ENCODE data around the gene HNRNPDL.
"Not testable (repeated sequence)": the region's sequence is repeated elsewhere in the genome, so short reads cannot be mapped to it uniquely, and the experiment has no call there.

Gene HNRNPDL

DNA sequence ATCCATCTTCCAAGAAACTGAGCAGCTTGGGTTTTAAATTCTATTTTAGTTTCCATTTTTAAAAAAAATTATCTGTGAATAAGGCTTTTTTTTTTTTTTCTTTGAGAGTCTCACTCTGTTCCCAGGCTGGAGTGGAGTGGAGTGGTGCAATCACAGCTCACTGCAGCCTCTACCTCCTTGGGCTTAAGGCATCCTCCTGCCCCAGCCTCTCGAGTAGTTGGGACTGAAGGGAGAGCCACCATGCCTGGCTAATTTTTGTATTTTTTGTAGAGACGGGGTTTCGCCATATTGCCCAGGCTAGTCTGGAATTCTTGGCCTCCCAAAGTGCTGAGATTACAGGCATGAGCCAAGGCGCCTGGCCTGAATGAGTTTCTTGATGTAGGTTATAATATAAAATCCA lies 1.6 kb upstream of the HNRNPDL start:
- DNase-seq = no peak

DNA sequence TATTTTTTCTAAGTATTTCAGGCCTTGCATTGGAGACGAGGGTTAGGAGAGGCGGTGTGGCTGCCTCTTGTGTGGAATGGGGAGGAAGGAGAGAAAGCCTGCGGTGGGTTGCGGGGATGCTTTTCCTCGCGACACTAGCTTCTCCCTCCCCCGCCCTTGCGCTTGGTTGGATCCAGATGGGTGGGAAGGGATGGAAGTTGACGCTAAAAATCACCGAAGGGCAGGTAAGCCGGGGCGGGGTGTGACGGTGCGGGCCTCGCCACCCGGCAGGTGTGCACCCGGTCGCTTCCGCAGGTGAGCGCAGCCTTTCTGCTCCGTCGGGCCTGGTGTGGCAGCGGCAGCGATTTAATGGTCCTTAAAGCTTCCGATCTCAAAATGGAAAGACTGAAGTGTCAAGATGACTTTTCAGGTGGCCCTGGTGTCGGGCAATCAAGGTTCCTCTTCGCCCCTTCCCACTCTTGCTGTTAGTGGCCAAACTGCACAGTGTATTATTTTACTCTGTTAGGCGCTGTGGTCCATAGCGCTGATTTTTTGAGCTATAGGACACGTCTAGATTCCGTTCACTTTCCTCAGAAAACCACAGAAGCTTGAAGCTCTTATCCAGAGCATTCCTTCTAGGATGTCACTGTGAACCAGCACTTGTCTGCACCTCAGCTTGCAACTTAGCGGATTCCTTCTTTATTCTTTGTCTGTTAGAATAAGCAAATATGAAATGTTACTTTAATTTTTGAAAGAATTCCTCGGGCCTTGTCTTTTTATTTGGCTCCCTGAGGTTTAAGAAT lies 893 bp upstream of the HNRNPDL start:
- no peak for DNase-seq

DNA sequence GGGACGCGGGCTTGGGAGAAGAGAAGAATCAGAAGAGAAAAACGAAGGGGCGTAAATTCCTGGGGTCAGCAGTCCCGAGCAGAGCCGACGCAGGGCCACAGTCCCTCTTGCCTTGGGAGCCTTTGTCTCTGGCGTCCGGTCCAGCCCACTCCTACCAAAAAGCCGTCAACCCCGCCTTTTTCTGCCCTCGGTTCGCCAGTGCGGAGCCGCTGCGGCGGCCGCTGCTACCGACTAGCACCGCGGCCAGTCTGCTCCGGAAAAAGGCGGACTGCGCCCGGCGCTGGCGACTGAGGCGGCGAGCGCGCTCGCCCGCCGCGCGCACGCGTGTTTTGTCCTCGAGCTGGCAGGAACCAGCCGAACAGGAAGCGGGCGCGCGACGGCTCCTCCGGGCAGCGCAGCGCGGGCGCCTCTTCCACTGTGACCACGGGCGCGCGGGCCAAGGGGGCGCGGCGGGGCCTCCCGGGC lies 502 bp downstream of the HNRNPDL start:
- no peak for DNase-seq

DNA sequence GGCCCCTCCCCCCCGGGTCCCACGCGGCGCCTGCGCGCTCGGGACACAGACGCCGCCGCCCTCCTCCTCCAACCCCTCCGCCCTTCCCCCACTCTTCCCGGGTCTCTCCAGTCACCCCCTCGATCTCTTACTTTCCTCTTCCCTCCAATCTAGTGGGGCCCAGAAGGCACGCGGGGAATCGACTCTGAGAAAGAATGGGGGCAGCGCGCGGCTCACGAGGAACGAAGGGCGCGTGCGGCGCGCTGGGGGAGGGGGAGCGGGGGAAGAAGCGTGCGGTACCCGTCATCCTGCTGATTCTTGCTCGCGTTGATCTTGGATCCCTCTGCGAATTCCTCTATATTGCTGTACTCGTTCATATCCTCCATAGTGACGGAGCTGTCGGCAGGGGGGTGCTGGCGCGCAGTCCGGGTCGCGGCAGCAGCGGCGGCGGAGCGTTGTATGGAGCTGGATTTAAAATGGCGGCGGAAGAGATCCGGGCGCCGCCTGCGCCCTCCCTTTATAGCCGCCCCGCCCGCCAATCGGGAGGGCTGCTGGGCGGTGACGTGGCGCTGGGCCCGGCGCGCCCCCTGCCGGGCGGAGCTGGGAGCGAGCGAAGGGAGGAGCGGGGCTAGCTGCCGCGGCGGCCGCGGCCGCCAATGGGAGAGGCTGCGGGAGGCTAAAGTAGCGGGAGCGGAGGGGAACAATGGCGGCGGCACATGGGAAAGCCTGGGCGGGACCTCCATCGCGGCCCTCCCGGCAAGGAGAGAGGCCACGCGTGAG lies 1.1 kb downstream of the HNRNPDL start:
- DNase-seq = peak; percentile 97

DNA sequence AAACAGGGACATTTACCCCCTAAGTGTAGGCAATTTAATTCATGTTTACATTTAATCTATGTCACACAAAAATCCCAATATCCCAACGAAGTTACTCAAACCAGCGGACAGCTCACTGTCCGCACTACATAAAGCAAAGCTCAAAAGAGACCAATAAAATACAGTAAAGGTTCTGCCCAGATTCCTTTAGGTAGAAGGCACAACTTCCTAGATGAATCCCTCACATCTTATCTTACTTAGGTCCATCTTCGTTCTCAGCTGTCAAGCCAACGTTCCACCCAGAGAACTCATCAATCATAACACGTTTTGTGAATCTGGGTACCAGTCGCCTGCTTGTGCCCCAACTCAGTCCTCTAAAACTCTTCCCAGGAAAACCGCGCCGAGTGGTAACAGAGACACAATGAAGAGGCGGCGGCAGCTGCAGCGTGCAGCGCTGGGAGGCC lies 1.7 kb downstream of the HNRNPDL start:
- DNase-seq = no peak

DNA sequence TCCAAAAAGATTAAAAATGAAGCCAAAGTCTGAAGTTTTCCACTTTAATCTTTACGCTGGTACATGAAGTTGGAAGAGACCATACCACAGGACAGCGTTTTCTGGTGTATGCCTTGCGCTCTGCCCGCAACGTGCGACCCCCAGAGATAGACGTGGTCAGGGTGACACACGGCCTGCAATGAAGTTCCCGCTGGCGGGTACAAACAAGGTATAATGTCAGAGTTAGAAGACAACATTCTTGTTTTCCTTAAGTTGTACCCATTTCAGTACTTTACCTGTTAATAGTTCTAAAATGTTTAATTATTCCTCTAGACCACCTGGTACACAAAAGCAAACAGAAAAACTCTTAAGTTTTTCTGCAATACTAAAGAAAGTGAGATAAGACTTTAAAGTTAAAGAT lies 4.8 kb downstream of the HNRNPDL start:
- DNase-seq = no peak

DNA sequence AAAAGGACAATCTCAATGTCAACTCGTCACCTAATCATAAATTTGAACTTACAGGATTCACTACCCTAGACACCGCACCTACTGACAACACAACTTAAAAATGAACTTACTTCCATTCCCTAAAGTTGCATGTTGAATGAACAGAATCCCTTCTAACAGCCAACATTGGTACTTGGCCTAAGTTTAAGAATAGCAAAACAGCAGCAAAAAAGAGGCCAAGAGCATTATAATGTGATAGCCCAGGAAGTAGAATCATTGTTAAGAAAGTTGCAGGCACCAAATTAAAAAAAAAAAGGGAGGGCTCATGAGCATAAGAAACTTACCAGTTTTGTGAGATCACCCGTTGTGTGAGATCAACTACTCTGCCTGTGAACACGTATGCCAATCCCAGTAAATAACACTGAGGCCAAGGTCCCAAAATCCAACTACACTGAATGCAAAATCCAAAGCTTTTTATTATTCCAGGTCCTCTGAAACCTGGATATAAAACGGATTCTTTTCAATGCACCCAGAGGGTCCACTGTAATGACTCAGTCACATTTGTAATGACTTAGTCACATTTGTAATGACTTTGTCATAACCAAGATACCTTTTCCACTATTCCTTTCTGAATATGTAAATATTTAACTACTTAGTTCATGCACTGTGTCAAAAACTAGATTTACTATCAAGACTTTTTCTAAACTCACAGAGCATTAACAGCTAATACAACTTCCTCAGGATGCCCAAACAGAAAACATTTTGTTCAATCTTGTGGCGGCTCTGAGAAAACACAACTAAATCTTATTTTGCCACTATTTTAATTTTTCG lies 6.8 kb downstream of the HNRNPDL start:
- DNase-seq = no peak

DNA sequence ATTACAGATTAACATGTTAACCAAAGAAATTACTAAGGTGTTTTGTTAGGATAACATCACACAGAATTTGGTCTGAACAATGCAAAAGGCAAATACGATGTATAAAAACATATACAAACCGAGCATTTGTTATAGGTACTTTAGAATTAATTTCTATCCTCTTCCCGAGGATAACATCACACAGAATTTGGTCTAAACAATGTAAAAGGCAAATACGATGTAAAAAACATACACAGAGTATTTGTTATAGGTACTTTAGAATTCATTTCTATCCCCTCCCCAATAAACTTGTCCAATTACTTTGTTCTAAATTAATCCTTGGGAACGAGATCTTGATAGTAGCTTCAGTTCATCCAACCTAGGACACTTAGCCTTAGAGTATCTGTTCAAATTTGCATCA lies 7.6 kb downstream of the HNRNPDL start:
- no peak for DNase-seq

DNA sequence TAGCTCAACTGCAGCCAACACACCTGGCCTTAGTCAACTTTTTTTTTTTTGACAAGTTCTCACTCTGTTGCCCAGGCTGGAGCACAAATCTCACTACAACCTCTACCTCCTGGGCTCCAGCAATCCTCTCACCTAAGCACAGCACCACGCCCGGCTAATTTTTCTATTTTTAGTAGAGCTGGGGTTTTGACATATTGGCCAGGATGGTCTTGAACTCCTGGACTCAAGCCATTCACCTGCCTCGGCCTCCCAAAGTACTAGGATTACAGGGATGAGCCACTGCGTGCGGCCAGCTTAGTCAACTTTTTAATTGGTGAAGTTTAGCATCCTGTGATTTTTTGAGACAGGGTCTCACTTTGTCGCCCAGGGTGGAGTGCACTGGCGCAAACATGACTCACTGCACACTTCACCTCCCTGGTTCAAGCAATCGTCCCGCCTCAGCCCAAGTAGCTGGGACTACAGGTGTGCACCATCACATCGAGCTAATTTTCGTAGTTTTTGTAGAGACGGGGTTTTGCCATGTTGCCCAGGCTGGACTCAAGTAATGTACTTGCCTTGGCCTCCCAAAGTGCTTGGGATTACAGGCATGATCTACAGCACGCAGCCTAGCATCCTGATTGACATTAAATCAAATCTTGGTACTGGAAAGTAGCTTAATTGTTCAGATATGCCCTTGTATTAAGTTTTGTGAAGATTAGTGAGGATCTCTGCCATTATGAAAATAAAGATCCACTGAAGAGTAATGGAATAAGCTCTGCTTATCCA lies 8.3 kb downstream of the HNRNPDL start:
- no peak for DNase-seq

DNA sequence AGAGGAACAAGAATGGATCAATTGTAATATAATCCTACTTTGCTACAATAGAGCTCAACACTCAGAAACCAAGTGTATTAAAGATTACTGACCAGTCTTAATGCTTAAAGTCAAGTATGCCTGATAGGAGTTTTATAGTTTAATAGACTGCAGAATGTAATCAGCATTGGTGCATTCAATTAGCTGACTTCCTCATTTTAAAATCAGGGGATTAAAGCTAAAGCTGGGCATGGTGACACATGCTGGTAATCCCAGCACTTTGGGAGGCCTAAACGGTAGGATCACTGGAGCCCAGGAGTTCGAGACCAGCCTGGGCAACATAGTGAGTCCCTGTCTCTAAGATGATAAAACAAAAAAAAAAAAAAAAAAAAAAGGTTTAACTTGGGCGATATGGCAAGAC lies 10.8 kb downstream of the HNRNPDL start:
- DNase-seq = no peak

DNA sequence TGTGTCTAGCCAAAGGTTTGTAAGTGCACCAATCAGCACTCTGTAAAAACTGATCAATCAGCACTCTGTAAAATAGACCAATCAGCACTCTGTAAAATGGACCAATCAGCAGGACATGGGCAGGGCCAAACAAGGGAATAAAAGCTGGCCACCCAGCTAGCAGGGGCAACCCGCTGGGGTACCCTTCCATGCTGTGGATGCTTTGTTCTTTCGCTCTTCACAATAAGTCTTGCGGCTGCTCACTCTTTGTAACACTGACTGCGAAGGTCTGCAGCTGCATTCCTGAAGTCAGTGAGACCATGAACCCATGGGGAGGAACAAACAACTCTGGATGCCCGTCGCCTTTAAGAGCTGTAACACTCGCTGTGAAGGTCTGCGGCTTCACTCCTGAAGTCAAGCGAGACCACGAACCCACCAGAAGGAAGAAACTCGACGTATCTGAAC lies 14.3 kb downstream of the HNRNPDL start:
- DNase-seq = no peak

DNA sequence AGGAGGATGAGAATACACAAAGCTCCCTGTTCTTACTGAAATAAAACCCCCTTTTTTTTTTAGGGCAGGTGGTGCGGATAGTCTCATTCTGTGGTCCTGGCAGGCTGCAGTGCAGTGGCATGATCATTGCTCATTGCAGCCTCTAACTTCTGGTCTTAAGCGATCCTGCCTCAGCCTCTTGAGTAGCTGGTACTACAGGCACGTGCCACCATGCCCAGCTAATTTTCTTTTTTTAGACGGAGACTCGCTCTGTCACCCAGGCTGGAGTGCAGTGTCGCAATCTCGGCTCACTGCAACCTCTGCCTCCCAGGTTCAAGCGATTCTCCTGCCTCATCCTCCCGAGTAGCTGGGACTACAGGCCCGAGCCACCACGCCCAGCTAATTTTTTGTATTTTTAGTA lies 15.2 kb downstream of the HNRNPDL start:
- DNase-seq = not testable (repeated sequence)

DNA sequence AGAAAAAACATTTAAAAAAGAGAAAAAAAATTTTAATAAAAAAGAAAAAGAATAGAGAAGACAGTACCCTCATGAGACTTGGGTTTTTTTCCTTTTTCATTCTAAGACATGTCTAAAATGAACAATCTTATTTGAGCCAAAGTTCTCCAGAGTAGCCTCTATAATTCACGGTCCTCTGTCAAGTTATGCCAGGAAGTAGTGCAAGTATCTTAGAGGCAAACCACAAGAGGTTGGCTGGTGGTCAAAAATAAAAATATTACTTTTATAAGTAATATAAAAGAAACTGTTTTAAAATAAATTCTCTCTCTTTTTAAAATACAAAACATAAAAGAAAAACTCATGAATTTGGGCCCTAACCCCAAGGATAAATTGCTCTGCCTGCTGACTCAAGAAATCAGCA lies 26.5 kb downstream of the HNRNPDL start:
- DNase-seq = no peak

DNA sequence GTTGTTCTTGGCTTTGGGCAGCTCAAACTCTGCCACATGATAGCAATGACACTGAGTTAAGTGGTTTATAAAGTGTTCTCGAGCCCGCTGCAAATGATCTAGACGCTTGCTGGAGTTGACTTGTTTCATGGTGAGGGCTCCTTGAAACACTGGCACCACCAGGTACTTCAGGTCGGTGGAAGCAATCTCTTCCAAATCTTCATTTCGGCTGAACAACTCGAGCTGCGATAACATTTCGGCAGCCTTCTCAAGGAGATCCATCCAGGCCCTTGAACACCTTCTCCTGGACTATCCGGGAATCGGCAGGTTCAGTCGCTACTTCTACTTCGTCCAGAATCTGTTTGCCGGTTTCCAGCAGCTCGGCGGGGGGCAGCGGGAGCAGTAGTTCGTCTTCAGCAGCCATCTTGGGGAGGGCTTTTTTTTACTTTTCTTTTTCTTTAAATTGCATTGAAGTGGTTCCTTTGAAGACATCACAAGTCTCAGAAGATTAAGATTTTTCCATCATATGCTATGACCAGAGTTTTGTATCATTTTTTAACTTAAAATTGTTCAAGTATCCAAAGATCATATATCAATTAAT lies 28.0 kb downstream of the HNRNPDL start:
- no peak for DNase-seq

DNA sequence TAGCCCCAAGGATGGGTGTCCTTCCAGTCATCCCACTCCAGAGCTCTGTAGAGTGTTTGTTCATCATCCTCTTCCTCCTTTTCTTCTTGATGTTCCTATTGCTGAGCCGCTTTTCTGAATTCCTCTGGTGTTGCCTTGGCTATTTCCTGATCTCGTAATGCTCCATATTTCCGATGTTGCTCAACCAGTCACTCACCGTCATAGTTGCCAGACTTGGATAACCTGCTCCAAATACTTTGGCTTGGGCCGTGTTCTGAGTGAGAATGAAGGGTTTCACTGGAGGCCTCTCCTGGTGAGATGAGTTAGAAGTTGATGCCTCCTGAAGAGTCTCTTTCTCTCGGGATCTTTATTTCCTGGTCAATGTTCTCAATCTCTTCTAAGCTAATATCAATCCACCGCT lies 28.7 kb downstream of the HNRNPDL start:
- no peak for DNase-seq

DNA sequence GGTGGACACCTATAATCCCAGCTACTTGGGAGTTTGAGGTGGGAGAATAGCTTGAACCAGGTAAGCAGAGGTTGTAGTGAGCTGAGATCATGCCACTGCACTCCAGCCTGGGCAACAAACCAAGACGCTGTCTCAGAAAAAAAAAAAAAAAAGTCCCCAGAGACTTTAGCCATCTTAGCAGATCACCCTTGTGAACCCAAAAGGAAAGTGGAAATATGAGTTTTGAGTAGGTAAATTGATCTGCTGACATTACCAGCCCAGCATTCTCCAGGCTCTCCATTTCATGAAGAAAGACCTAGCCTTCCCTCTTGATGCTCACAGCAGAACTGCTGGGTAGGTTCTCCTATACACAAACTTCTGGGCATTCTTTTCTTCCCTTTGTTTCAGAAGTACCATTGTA lies 32.0 kb downstream of the HNRNPDL start:
- DNase-seq = no peak

DNA sequence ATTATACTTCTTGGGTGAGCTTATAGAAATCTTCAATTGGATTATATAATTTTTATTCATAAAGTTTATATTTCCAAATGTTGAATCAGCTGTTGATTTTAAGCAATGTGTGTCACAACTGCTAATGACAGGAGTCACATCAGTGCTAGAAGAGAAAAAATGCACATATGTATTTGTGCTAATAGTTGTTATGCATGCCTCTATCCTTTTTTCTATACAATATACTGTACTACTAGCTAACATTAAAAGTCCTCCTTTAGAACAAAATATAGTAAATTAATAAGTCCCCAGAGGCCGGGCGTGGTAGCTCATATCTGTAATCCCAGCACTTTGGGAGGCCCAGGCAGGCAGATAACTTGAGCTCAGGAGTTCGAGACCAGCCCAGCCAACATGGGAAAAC lies 32.7 kb downstream of the HNRNPDL start:
- DNase-seq = no peak

DNA sequence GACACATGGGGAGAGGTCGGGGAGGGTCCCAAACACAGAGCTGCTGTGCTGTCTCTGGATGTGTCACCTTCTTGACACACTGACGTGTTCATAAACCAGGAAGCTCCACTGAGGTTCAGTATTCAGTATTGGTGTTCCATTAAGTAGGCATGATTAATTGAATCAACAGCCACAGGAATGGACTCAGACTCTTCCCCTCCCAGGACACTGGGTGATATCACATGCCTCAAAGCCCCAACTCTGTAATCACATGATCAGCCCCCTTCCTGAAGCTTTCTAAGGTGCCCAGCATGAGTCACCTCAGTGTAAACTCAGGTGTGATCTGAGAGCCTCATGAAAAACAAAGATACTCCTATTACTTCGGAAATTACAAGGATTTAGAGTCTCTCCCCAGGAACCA lies 35.4 kb downstream of the HNRNPDL start:
- no peak for DNase-seq

DNA sequence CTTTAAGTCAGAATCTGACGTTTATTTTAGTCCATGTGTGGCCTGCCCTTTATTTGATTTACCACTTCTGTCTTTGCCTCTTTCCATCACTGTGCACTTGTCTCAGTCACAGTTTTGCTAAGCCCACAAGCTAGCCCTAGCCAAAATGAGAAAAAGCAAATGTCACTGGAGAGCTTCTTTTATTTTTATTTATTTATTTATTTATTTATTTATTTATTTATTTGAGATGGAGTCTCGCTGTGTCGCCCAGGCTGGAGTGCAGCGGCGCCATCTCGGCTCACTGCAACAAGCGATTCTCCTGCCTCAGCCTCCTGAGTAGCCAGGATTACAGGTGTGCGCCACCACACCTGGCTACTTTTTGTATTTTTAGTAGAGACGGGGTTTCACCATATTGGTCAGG lies 40.2 kb downstream of the HNRNPDL start:
- DNase-seq = not testable (repeated sequence)

DNA sequence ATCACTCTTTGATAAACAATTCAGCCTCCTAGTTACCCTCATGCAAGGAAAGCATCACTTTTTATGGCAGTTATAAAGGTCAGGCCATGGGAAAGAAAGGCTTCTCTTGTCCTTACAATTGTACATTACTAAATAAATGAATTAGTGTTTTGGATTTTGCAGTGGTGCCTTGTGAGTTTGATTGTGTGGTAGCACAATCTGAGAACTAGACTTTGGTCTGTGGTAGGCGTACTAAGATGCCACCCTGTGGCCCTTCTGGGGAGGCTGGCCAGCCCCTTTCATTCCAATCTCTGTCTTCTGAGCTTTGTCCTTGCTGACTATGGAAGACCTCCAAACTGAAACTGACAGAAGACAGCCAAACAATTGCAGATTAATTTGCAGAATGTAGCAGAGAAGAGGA lies 41.9 kb downstream of the HNRNPDL start:
- DNase-seq = no peak

DNA sequence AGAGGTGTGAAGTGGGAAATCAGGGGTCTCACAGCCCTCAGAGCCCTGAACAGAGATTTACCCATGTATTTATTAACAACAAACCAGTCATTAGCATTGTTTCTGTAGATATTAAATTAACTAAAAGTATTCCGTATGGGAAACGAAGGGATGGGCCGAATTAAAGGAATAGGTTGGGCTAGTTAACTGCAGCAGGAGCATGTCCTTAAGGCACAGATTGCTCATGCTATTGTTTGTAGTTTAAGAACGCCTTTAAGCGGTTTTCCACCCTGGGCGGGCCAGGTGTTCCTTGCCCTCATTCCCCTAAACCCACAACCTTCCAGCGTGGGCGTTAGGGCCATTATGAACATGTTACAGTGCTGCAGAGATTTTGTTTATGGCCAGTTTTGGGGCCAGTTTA lies 44.0 kb downstream of the HNRNPDL start:
- DNase-seq = not testable (repeated sequence)

DNA sequence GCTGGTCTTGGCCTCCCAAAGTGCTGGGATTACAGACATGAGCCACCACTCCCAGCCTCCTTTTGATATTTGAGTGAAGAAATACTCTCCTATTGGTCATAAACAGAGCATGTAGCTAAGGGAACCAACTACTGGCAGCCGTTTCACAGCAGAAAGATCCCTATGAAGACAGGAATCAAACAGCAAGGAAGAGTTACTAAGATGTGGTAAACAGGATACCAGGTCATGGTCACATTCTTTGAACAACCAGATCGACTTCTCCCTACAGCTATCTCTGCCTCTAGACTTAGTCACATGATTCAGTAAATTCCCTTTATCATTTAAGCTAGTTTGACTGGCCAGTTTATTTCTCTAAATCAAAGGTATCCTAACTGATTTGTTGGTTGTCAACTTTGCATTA lies 47.5 kb downstream of the HNRNPDL start:
- DNase-seq = no peak
